Activated CD4-positive, alpha-beta T cell treated with anti-CD3 and anti-CD28 coated beads, Interleukin-2, amount 50 U/mL, for 16 hours (primary cell): ENCODE measurements around the gene MTO1.
"Not testable (repeated sequence)": the region's sequence is repeated elsewhere in the genome, so short reads cannot be mapped to it uniquely, and the experiment has no call there.

Source experiments
- DNase-seq: peaks from one replicate; pipeline ENCODE4 v3.0.0-alpha.2; 2020

MTO1 gene

DNA sequence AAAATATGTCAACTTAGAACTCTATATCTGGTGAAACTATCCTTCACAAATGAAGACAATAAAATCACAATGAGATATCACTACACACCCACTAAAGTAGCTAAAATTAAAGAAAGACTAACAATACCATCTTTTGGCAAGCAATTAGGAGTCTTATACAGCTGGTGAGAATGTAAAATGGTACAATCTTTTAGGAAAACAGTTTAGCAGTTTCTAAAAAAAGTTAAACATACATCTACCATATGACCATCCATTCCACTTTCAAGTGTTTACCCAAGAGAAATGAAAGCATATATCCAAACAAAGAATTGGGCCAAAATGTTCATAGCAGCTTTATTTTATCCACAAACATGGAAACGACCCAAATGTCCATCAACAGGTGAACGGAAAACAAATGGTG, 73.1 kb downstream of the MTO1 start:
- DNase-seq, result no peak

DNA sequence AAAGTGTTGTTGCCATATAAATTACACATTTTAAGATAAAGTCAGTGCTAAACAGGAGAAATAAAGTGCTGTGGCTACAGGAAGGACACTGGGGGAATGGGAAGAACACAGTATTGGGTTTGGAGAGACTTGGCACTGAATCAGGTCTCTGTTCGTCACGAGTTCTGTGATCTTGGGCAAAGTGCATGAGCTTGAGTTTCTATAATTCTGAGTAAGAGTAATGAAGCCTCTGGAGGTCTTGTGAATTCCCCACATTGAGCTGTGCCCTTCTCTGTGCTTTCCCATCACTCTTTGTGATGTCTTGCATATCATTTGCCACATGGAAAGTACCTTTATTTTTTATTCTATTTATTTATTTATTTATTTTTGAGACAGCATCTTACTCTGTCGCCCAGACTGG, 76.1 kb downstream of the MTO1 start:
- no peak for DNase-seq

DNA sequence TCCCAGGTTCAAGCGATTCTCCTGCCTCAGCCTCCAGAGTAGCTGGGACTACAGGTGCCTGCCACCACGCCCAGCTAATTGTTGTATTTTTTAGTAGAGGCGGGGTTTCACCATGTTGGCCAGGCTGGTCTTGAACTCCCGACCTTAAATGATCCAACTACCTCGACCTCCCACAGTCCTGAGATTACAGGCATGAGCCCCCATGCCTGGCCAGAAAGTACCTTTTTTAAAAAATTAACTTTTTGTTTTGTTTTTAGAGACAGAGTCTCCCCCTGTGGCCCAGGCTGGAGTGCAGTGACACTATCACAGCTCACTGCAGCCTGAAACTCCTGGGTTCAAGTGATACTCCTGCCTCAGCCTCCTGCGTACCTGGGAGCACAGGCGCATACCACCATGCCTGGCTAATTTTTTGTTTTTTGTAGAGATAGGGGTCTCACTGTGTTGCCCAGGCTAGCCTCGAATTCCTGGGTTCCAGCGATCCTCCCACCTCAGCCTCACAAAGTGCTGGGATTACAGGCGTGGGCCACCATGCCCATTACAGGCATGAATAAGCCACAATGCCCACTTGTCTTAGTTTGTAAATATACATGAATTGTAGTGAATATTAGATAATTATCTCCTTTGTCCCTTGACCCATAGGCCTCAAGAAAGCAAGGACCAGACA, 76.7 kb downstream of the MTO1 start:
- no peak for DNase-seq

DNA sequence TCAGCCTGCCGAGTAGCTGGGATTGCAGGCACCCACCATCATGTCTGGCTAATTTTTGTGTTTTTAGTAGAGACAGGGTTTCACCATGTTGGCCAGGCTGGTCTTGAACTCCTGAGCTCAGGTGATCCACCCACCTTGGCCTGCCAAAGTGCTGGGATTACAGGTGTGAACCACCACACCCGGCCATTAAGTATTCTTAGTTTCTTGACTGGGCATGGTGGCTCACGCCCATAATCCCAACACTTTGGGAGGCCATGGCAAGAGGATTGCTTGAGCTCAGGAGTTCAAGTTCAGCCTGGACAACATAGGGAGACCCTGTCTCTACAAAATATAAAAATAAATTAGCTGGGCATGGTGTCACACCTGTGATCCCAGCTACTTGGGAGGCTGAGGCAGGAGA, 80.9 kb downstream of the MTO1 start:
- DNase-seq, result not testable (repeated sequence)

DNA sequence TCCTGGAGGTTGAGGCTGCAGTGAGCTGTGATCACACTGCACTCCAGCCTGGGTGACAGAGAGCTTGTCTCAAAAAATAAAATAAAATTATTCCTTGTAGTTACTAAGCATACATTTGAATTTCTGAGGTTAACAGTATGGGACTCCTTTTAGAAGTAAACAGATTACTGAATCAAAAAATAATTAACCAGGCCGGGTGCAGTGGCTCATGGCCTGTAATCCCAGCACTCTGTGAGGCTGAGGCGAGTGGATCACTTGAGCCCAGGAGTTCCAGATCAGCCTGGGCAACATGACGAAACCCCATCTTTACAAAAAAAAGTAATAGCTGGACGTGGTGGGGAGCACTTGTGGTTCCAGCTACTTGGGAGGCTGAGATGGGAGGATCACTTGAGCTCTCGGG, 81.4 kb downstream of the MTO1 start:
- no peak for DNase-seq

DNA sequence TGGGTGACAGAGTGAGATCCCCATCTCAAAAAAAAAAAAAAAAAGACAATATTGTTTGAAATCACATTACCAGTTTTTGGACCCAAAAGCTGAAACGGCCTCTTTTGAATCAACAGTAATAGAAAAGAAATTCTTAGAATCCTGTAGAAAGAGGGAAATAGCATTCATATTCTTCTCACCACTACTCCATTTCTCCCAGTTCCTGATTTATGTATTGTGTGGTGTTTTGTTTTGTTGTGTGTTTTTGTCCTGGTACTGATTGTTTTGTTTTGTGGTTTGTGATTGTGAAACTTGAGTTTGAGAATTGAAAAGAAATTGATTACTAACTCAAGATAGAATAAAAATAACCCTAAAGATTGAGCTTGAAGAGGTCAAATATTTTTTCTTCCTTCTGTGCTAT, 85.5 kb downstream of the MTO1 start:
- DNase-seq, result no peak

DNA sequence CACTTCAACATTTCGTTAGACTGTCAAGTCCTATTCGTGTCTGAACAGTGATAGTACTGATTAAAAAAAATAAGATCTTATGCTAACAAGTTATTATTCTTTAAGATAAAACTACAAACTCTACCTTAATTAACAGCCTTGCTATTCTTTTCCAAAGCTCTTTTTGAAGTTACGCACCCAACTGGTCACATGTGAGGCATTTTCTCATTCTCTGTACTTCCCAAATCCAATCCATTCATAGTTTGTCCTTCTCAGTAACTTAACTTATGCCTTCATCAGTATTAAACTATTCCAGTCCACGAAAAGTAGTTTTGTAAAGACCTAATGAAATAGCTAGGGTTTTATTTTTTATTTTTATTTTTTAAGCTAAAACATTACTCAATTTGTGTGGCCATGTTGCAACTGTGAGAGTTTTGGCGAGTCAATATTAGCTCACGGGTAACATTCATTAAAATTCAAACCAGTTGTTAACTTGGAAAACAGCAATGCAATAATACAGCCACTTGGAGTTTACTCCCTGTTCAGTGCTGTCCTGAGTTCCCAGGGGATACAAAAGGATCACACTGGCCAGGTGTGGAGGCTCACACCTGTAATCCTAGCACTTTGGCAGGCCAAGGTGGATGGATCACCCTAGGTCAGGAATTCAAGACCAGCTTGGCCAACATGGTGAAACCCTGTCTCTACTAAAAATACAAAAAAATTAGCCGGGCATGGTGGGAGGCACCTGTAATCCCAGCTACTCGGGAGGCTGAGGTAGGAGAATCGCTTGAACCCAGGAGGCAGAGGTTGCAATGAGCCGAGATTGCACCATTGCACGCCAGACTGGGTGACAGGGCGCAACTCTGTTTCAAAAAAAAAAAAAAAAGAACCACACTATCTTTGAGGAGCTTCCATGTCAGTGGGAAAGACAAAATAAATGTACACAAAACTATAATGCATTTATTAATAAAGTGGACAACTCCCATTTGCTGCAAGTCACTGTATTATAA, 87.2 kb downstream of the MTO1 start:
- DNase-seq, result no peak

DNA sequence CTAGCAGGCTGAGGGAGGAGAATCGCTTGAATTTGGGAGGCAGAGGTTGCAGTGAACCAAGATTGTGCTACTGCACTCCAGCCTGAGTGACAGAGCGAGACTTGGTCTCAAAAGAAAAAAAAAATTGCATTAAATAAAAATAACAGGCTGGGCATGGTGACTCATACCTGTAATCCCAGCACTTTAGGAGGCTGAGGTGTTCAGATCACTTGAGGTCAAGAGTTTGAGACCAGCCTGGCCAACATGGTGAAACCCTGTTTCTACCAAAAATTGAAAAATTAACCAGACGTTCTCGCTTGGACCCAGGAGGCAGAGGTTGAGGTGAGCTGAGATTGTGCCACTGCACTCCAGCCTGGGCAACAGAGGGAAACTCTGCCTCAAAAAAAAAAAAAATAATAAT, 89.6 kb downstream of the MTO1 start:
- DNase-seq, result not testable (repeated sequence)

DNA sequence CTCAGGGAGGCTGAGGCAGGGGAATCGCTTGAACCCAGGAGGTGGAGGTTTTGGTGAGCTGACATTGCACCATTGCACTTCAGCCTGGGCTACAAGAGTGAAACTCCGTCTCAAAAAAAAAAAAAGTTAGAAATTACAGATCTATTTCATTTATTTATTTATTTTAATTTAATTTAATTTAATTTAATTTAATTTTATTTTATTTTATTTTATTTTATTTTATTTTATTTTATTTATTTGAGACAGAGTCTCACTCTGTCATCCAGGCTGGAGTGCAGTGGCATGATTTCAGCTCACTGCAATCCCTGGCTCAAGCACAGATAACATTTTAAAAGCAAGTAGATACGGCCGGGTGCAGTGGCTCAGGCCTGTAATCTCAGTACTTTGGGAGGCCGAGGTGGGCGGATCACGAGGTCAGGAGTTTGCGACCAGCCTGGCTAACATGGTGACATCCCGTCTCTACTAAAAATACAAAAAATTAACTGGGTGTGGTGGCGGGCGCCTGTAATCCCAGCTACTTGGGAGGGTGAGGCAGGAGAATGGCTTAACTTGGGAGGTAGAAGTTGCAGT, 93.9 kb downstream of the MTO1 start:
- not testable (repeated sequence) for DNase-seq

DNA sequence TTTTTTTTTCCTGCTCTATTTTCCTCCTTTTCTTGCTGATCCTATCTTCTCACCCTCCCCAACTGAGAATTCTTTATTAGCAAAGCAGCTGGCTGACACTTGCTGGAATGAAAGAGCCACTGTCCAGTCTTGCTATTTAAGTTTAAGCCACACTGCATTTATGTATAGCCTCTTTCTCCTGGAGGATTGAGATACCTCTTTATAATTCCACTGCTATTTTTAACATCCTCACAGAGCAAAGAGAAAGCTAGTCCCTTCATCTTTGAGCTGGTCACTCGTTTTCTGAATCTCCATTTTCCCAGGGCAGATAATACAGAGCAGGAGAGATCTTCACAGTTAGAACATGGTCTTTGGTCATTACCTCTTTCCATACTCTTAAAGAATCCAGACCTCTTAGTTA, 95.3 kb downstream of the MTO1 start:
- DNase-seq, result no peak
